ENCODE data around the gene DENND1A. TPM values are rescaled to one million over a fixed set of nuclear protein-coding genes. Genes with fewer than 3 reads are reported as not detected.

Gene DENND1A
- total RNA-seq, 1 experiment from 2014 or later: 29.7 TPM

- no peaks in the 10 kb centered on the region for H3K4me1 ChIP-seq (ENCODE audit: insufficient read depth, low read length)
- intact Hi-C loops (cut with micrococcal nuclease): no loop called here
- H3K4me2 ChIP-seq (ENCODE audit: low read length): no peak overlapping the region
- no peaks in the 10 kb centered on the region for H3K9me3 ChIP-seq (ENCODE audit: low read length)
- TF ChIP-seq EZH2 (IDR thresholded peaks at IDR 0.05; ENCODE audit: low read length, unreplicated experiment) (no peak), EZH2phosphoT487 (IDR thresholded peaks at IDR 0.05; ENCODE audit: borderline replicate concordance, low read length) (no peak), CTCF (conservative IDR thresholded peaks at IDR 0.05; ENCODE audit: low read depth, low read length) (no peak)
- no TSS peak for BruUV-seq (replicated peaks)
- CTCF ChIA-PET: no interaction called here
- ATAC-seq: no peak
- no peaks in the 10 kb centered on the region for H3K36me3 ChIP-seq (ENCODE audit: low read depth, low read length)
- no peaks in the 10 kb centered on the region for H4K20me1 ChIP-seq (ENCODE audit: low read length)
- no peaks in the 10 kb centered on the region for H3K9me2 ChIP-seq (replicated peaks; ENCODE audit: low read length)
- DNase-seq: no peak
- H3K4me3 ChIP-seq (ENCODE audit: low read length): no peak overlapping the region
- H3K27ac ChIP-seq (ENCODE audit: low read length): no peak overlapping the region
- no peak overlapping the region for H3K9ac ChIP-seq (ENCODE audit: low read length)
- no peaks in the 10 kb centered on the region for H3K79me2 ChIP-seq (ENCODE audit: low read length)
- no peaks in the 10 kb centered on the region for H3F3A ChIP-seq (ENCODE audit: low read length, unreplicated experiment)
- no peak overlapping the region for H2AFZ ChIP-seq (ENCODE audit: low read length)
- no peaks in the 10 kb centered on the region for H3K27me3 ChIP-seq (ENCODE audit: low read length)
- POLR2A ChIA-PET (ENCODE audit: unreplicated experiment): no interaction called here
Observed at GRCh38 chr9:123422635-123423310, 507.2 kb downstream of the DENND1A start.

GRCh38 chr9:123421801-123422455 is 508.0 kb downstream of the DENND1A start:
- H3K27me3 ChIP-seq (ENCODE audit: low read length): no peaks in the 10 kb centered on the region
- no peaks in the 10 kb centered on the region for H3K36me3 ChIP-seq (ENCODE audit: low read depth, low read length)
- H4K20me1 ChIP-seq (ENCODE audit: low read length): no peaks in the 10 kb centered on the region
- no peak for DNase-seq
- H3F3A ChIP-seq (ENCODE audit: low read length, unreplicated experiment): no peaks in the 10 kb centered on the region
- BruUV-seq (replicated peaks): no TSS peak
- H3K4me2 ChIP-seq (ENCODE audit: low read length): no peak overlapping the region
- H3K27ac ChIP-seq (ENCODE audit: low read length): no peak overlapping the region
- H2AFZ ChIP-seq (ENCODE audit: low read length): no peak overlapping the region
- TF ChIP-seq CTCF (conservative IDR thresholded peaks at IDR 0.05; ENCODE audit: low read depth, low read length): no peak
- TF ChIP-seq EZH2phosphoT487 (IDR thresholded peaks at IDR 0.05; ENCODE audit: borderline replicate concordance, low read length): no peak
- TF ChIP-seq EZH2 (IDR thresholded peaks at IDR 0.05; ENCODE audit: low read length, unreplicated experiment): no peak
- intact Hi-C loops (cut with micrococcal nuclease): no loop called here
- no peaks in the 10 kb centered on the region for H3K79me2 ChIP-seq (ENCODE audit: low read length)
- H3K4me1 ChIP-seq (ENCODE audit: insufficient read depth, low read length): no peaks in the 10 kb centered on the region
- POLR2A ChIA-PET (ENCODE audit: unreplicated experiment): no interaction called here
- no peaks in the 10 kb centered on the region for H3K9me3 ChIP-seq (ENCODE audit: low read length)
- no peak for ATAC-seq
- no peak overlapping the region for H3K4me3 ChIP-seq (ENCODE audit: low read length)
- H3K9ac ChIP-seq (ENCODE audit: low read length): no peak overlapping the region
- CTCF ChIA-PET: no interaction called here
- H3K9me2 ChIP-seq (replicated peaks; ENCODE audit: low read length): no peaks in the 10 kb centered on the region

GRCh38 chr9:123421186-123421585 is 508.7 kb downstream of the DENND1A start:
- H3K9me3 ChIP-seq (ENCODE audit: low read length): no peaks in the 10 kb centered on the region
- CTCF ChIA-PET: no interaction called here
- no peak for DNase-seq
- no peak overlapping the region for H3K4me3 ChIP-seq (ENCODE audit: low read length)
- H3K4me1 ChIP-seq (ENCODE audit: insufficient read depth, low read length): no peaks in the 10 kb centered on the region
- ATAC-seq: no peak
- H3K27ac ChIP-seq (ENCODE audit: low read length): no peak overlapping the region
- POLR2A ChIA-PET (ENCODE audit: unreplicated experiment): no interaction called here
- H2AFZ ChIP-seq (ENCODE audit: low read length): no peak overlapping the region
- H3K4me2 ChIP-seq (ENCODE audit: low read length): no peak overlapping the region
- H3K9me2 ChIP-seq (replicated peaks; ENCODE audit: low read length): no peaks in the 10 kb centered on the region
- no TSS peak for BruUV-seq (replicated peaks)
- no peaks in the 10 kb centered on the region for H4K20me1 ChIP-seq (ENCODE audit: low read length)
- H3F3A ChIP-seq (ENCODE audit: low read length, unreplicated experiment): no peaks in the 10 kb centered on the region
- H3K27me3 ChIP-seq (ENCODE audit: low read length): no peaks in the 10 kb centered on the region
- no peaks in the 10 kb centered on the region for H3K36me3 ChIP-seq (ENCODE audit: low read depth, low read length)
- TF ChIP-seq EZH2phosphoT487 (IDR thresholded peaks at IDR 0.05; ENCODE audit: borderline replicate concordance, low read length): no peak
- TF ChIP-seq CTCF (conservative IDR thresholded peaks at IDR 0.05; ENCODE audit: low read depth, low read length): no peak
- no peak for TF ChIP-seq EZH2 (IDR thresholded peaks at IDR 0.05; ENCODE audit: low read length, unreplicated experiment)
- H3K79me2 ChIP-seq (ENCODE audit: low read length): no peaks in the 10 kb centered on the region
- intact Hi-C loops (cut with micrococcal nuclease): no loop called here
- no peak overlapping the region for H3K9ac ChIP-seq (ENCODE audit: low read length)

Measured in PC-3 (cell line).